Smooth muscle cell (in vitro differentiated cells): ENCODE data around the gene GSG1L. TPM values are rescaled to one million over a fixed set of nuclear protein-coding genes. Genes with fewer than 3 reads are reported as not detected.

Experiments
- DNase-seq: peaks from one replicate; lab custom pipeline; 2025; ENCODE audit not compliant: unreplicated experiment; lab: John Stamatoyannopoulos, UW
- H2AFZ ChIP-seq: fragments of 200-600 bp; sonication (generic); 2 replicates; pipeline ENCODE4 v1.6.0; 2016; ENCODE audit warnings: antibody characterized with exemption, low read depth, mild to moderate bottlenecking
- H3F3A ChIP-seq: fragments of 200-600 bp; sonication (generic); 2 replicates; pipeline ENCODE4 v1.6.0; 2017; ENCODE audit warnings: antibody characterized with exemption, low read depth
- H3K27ac ChIP-seq: fragments of 200-600 bp; sonication (generic); 2 replicates; pipeline ENCODE4 v1.5.1; 2016; ENCODE audit warnings: low read depth, mild to moderate bottlenecking
- H3K27me3 ChIP-seq: fragments of 200-600 bp; sonication (generic); 2 replicates; pipeline ENCODE4 v1.6.1; 2016; ENCODE audit warnings: low read depth, mild to moderate bottlenecking
- H3K36me3 ChIP-seq: fragments of 200-600 bp; sonication (generic); 2 replicates; pipeline ENCODE4 v1.5.1; 2016; ENCODE audit warnings: low read depth
- H3K4me1 ChIP-seq: fragments of 200-600 bp; sonication (generic); 2 replicates; pipeline ENCODE4 v1.5.1; 2016; ENCODE audit warnings: low read depth
- H3K4me2 ChIP-seq: fragments of 200-600 bp; sonication (generic); 2 replicates; pipeline ENCODE4 v1.6.0; 2016; ENCODE audit warnings: mild to moderate bottlenecking
- H3K4me3 ChIP-seq: fragments of 200-600 bp; sonication (generic); 2 replicates; pipeline ENCODE4 v1.5.1; 2016; ENCODE audit warnings: mild to moderate bottlenecking
- H3K79me2 ChIP-seq: fragments of 200-600 bp; sonication (generic); 2 replicates; pipeline ENCODE4 v1.6.0; 2016; ENCODE audit warnings: low read depth, mild to moderate bottlenecking
- H3K9ac ChIP-seq: fragments of 200-600 bp; sonication (generic); 2 replicates; pipeline ENCODE4 v1.6.0; 2016; ENCODE audit warnings: low read depth
- H3K9me3 ChIP-seq: fragments of 200-600 bp; sonication (generic); replicated peaks from 2 replicates; pipeline ENCODE4 v1.5.1; 2016; ENCODE audit warnings: low read depth
- H4K20me1 ChIP-seq: fragments of 200-600 bp; sonication (generic); 2 replicates; pipeline ENCODE4 v1.6.0; 2016; ENCODE audit warnings: low read depth
- WGBS: methylation state at CpG from one replicate; pipeline ENCODE4 v1.1.7; 2016; ENCODE audit warnings: low lambda C conversion rate; 5-methylcytosine and 5-hydroxymethylcytosine counted together
- polyA plus RNA-seq: library from polyadenylated mRNA; unstranded; fragments of >200 nt; fragmentation: Nextera tagmentation; extraction: Ambion mirVana; gene quantifications from 2 replicates; pipeline ENCODE4 v1.2.1, GENCODE V29; 2016
- total RNA-seq: library from RNA; depleted of rRNA; stranded (reverse); fragments of >200 nt; gene quantifications from 2 replicates; pipeline ENCODE4 v1.2.3, GENCODE V29; 2014
- TF ChIP-seq, protein P1 (sequence below): fragments of 200-600 bp; sonication (generic); IDR thresholded peaks from 2 replicates; pipeline ENCODE4 v1.5.1; 2017; ENCODE audit warnings: borderline replicate concordance, mild to moderate bottlenecking, antibody characterized with exemption; ENCODE audit not compliant: insufficient read depth, poor library complexity, severe bottlenecking

The GSG1L gene
- total and polyA plus RNA-seq, 2 experiments from 2014 or later = 0.31 TPM; not detected in 1

DNA sequence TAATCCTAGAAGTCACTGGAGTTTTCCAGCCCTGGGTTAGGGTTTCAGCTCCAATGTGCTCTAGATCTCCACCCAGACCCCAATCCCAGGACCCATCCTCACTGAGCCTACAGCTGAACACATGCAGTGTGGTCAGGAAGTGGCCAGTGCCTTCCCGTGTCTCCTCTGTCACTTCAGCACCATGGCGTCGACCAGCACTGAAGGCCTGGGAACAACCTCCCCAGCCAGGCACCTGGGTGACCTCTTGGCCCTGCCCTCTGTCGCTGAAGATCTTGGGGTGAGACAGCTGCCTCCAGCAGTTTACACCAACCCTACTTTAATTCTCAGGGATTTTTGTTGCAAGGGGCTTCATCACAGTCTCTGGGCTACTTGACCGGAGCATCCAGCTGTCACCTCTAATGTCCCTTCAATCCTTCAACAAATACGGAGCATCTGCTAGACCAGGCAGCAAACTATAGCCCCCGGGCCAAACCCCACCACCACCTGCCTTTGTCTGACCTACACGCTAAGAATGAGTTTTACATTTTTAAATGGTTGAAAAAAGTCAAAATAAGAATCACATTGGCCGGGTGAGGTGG lies 18.0 kb upstream of the GSG1L start:
- DNase-seq = no peak
- 88% methylated on average over 9 of the region's 9 CpGs for WGBS

DNA sequence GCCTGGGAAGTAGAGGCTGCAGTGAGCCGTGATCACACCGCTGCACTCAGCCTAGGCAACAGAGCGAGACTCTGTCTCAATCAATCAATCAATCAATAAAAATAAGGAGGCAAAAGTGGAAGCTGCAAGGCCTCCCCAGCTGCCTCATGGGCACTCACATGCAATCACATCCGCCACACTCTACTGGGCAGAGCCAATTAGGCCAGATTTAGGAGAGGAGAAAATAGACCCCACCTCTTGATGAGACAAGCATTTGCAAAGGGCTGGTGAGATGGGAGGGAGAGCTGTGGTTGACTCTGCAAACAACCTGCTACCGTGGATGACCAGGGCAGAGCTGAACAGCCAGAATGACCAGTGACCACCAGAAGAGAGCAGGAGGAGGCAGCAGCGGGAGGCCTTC lies 14.7 kb upstream of the GSG1L start:
- TF ChIP-seq, protein P1, sequence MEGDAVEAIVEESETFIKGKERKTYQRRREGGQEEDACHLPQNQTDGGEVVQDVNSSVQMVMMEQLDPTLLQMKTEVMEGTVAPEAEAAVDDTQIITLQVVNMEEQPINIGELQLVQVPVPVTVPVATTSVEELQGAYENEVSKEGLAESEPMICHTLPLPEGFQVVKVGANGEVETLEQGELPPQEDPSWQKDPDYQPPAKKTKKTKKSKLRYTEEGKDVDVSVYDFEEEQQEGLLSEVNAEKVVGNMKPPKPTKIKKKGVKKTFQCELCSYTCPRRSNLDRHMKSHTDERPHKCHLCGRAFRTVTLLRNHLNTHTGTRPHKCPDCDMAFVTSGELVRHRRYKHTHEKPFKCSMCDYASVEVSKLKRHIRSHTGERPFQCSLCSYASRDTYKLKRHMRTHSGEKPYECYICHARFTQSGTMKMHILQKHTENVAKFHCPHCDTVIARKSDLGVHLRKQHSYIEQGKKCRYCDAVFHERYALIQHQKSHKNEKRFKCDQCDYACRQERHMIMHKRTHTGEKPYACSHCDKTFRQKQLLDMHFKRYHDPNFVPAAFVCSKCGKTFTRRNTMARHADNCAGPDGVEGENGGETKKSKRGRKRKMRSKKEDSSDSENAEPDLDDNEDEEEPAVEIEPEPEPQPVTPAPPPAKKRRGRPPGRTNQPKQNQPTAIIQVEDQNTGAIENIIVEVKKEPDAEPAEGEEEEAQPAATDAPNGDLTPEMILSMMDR = no peak
- Histone ChIP-seq H3K9ac (no peak overlapping the region), H4K20me1 (no peaks in the 10 kb centered on the region), H3K4me1 (peaks cover 9% of the 10 kb centered on the region), H3K27ac (no peak overlapping the region), H3K79me2 (no peaks in the 10 kb centered on the region), H3K9me3 (no peaks in the 10 kb centered on the region), H3F3A (no peaks in the 10 kb centered on the region), H3K27me3 (no peaks in the 10 kb centered on the region), H3K4me2 (no peak overlapping the region), H3K4me3 (no peak overlapping the region), H3K36me3 (no peaks in the 10 kb centered on the region), H2AFZ (no peak overlapping the region)
- DNase-seq = no peak
- WGBS = 91% methylated on average over 6 of the region's 6 CpGs

More for the DNA sequence above, 18.0 kb upstream of the GSG1L start:
- Histone ChIP-seq H3K9me3 (no peaks in the 10 kb centered on the region), H3K4me2 (no peak overlapping the region), H3K27ac (no peak overlapping the region), H4K20me1 (no peaks in the 10 kb centered on the region), H3K27me3 (no peaks in the 10 kb centered on the region), H2AFZ (no peak overlapping the region), H3F3A (no peaks in the 10 kb centered on the region), H3K36me3 (no peaks in the 10 kb centered on the region), H3K79me2 (no peaks in the 10 kb centered on the region), H3K4me1 (peaks cover 9% of the 10 kb centered on the region), H3K9ac (no peak overlapping the region), H3K4me3 (no peak overlapping the region)
- TF ChIP-seq, protein P1 = no peak

DNA sequence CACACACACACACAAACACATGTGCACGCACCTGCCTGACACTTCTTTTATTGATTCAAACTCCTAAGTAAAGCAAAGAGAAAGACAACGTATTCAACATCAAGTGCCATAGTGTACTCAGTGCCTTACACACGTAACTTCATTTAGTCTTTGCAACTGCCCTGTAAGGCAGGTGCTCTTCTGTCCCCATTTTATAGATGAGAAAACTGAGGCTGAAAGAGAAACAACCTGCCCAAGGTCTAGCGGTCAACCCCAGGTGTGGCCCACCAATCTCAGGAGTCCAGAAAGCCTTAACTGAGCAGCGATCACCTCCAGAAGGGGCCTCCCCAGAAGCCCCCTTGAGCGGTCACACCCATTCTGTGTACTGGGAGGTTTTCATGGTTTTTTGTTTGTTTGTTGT lies 10.3 kb upstream of the GSG1L start:
- TF ChIP-seq, protein P1 = no peak
- WGBS = 92% methylated on average over 6 of the region's 6 CpGs
- DNase-seq = no peak

DNA sequence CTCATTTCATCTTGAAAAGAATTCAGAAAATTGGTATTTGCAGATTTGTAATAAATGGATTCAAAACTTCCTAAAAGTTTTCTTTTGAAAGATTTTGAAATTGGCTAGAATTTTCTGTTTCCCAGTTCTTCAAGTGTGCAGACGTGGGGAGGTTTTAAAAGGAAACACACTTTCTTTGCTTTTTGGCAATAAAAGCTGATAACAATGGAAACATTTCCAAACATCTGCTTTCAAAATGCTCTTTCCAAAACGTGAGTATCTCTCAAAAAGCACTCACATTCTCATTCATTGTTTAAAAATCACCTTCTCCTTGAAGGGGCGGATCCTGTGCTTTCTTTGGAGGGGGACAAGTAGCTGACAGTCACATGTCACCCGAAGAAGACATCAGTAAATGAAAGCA lies 8.6 kb upstream of the GSG1L start:
- H3K9ac ChIP-seq = no peak overlapping the region
- TF ChIP-seq, protein P1 = no peak
- no peak overlapping the region for H3K4me3 ChIP-seq
- no peak overlapping the region for H2AFZ ChIP-seq
- H3K36me3 ChIP-seq = no peaks in the 10 kb centered on the region
- no peak for DNase-seq
- 65% methylated on average over 4 of the region's 4 CpGs for WGBS
- no peaks in the 10 kb centered on the region for H3K4me1 ChIP-seq
- no peaks in the 10 kb centered on the region for H3K9me3 ChIP-seq
- no peaks in the 10 kb centered on the region for H4K20me1 ChIP-seq
- H3F3A ChIP-seq = no peaks in the 10 kb centered on the region
- H3K27me3 ChIP-seq = peaks cover 2% of the 10 kb centered on the region
- no peak overlapping the region for H3K27ac ChIP-seq
- no peak overlapping the region for H3K4me2 ChIP-seq
- no peaks in the 10 kb centered on the region for H3K79me2 ChIP-seq

More for the DNA sequence above, 10.3 kb upstream of the GSG1L start:
- no peak overlapping the region for H2AFZ ChIP-seq
- H3K79me2 ChIP-seq = no peaks in the 10 kb centered on the region
- H3K4me1 ChIP-seq = no peaks in the 10 kb centered on the region
- H3K4me3 ChIP-seq = no peak overlapping the region
- H3K27me3 ChIP-seq = no peaks in the 10 kb centered on the region
- no peaks in the 10 kb centered on the region for H3F3A ChIP-seq
- no peaks in the 10 kb centered on the region for H3K9me3 ChIP-seq
- no peaks in the 10 kb centered on the region for H4K20me1 ChIP-seq
- H3K4me2 ChIP-seq = no peak overlapping the region
- no peak overlapping the region for H3K9ac ChIP-seq
- no peaks in the 10 kb centered on the region for H3K36me3 ChIP-seq
- no peak overlapping the region for H3K27ac ChIP-seq
